ENCODE results near the gene CDH8.

CDH8 gene

DNA sequence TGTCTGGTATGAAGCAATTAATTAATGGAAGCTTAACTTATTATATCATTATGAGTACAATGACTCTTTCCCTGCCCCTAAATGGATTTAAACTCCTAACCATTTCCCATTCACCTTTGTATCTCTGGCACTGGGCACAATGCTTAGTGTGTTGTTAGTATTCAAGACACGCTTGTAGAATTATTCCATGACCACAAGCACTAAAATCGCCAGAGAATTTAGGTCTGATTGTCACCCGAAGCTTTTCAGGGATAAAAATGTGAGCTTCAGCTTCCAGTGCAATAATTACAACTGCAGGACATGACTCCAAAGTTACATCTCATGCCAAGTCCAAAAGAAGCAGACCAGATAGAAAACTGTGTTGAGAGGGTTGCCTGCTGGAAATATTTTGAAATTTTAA, 101.6 kb downstream of the CDH8 start:
- no peak overlapping the region for H2BK120ac ChIP-seq (ENCODE audit: low read depth, low read length)
- no peak overlapping the region for H3K18ac ChIP-seq (ENCODE audit: low read depth in 1 of 2, low read length in 2 of 2)
- H3K4ac ChIP-seq (ENCODE audit: low read depth in 1 of 2, low read length in 2 of 2): no peak overlapping the region
- no peak overlapping the region for H3K4me3 ChIP-seq (ENCODE audit: insufficient read depth in 1 of 2, low read depth in 1 of 2, low read length in 2 of 2)
- H3K27ac ChIP-seq (ENCODE audit: low read length, poor library complexity, severe bottlenecking): no peak overlapping the region
- no peak overlapping the region for H2AK5ac ChIP-seq (ENCODE audit: low read length, severe bottlenecking)
- no peak overlapping the region for H3K14ac ChIP-seq (ENCODE audit: low read length in 2 of 2)
- no peak overlapping the region for H3K4me2 ChIP-seq (ENCODE audit: low read length, poor library complexity, severe bottlenecking)
- H4K8ac ChIP-seq (ENCODE audit: low read length): no peak overlapping the region
- DNase-seq: no peak
- H4K91ac ChIP-seq (ENCODE audit: low read length): no peak overlapping the region
- no peak overlapping the region for H2BK15ac ChIP-seq (ENCODE audit: low read depth, poor library complexity, severe bottlenecking)
- H3K9me3 ChIP-seq (ENCODE audit: control insufficient read depth, low read length): no peaks in the 10 kb centered on the region
- no peaks in the 10 kb centered on the region for H3K36me3 ChIP-seq (ENCODE audit: control insufficient read depth in 1 of 2, insufficient read depth in 2 of 2, low read depth in 1 of 2, low read length in 2 of 2)
- no peaks in the 10 kb centered on the region for H3K27me3 ChIP-seq (ENCODE audit: control insufficient read depth in 1 of 2, insufficient read depth in 1 of 2, low read length in 2 of 2)
- no peaks in the 10 kb centered on the region for H3K79me1 ChIP-seq (replicated peaks; ENCODE audit: low read length, poor library complexity, severe bottlenecking)
- WGBS: 95% methylated on average over 3 of the region's 3 CpGs
- no peak overlapping the region for H2AFZ ChIP-seq (ENCODE audit: low read depth, low read length)
- no peak overlapping the region for H3K9ac ChIP-seq (ENCODE audit: low read length)
- no peak overlapping the region for H2BK5ac ChIP-seq (ENCODE audit: low read depth, low read length, poor library complexity, severe bottlenecking)
- no peak overlapping the region for H3K23ac ChIP-seq (ENCODE audit: low read length in 2 of 2)
- H2BK12ac ChIP-seq (ENCODE audit: low read length in 2 of 2): no peak overlapping the region
- no peaks in the 10 kb centered on the region for H3K4me1 ChIP-seq (ENCODE audit: control insufficient read depth, insufficient read depth, low read depth, low read length)

DNA sequence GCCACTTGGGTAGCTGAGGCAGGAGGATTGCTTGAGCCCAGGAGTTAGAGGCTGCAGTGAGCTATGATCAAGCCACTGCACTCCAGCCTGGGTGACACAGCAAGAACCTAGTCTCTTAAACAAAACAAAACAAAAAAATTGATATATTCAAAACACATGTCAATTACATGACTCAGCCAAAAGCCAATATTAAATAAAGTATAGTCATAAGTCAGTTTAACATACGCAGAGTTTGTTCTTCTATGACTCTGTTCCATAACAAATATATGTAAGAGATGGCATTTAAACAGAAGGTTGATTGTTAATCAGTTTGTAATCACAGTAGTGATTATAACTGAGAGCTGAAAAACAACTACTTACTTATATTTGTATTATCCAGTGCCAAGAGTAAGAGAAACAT, 106.5 kb downstream of the CDH8 start:
- no peak overlapping the region for H2BK120ac ChIP-seq (ENCODE audit: low read depth, low read length)
- WGBS: 100% methylated on average over 1 of the region's 1 CpG
- no peak overlapping the region for H2BK5ac ChIP-seq (ENCODE audit: low read depth, low read length, poor library complexity, severe bottlenecking)
- H2AK5ac ChIP-seq (ENCODE audit: low read length, severe bottlenecking): no peak overlapping the region
- no peak overlapping the region for H3K4me3 ChIP-seq (ENCODE audit: insufficient read depth in 1 of 2, low read depth in 1 of 2, low read length in 2 of 2)
- no peak overlapping the region for H3K23ac ChIP-seq (ENCODE audit: low read length in 2 of 2)
- H3K18ac ChIP-seq (ENCODE audit: low read depth in 1 of 2, low read length in 2 of 2): no peak overlapping the region
- H4K91ac ChIP-seq (ENCODE audit: low read length): no peak overlapping the region
- DNase-seq: no peak
- H2AFZ ChIP-seq (ENCODE audit: low read depth, low read length): no peak overlapping the region
- no peak overlapping the region for H3K9ac ChIP-seq (ENCODE audit: low read length)
- H3K4me2 ChIP-seq (ENCODE audit: low read length, poor library complexity, severe bottlenecking): no peak overlapping the region
- H3K14ac ChIP-seq (ENCODE audit: low read length in 2 of 2): no peak overlapping the region
- H2BK12ac ChIP-seq (ENCODE audit: low read length in 2 of 2): no peak overlapping the region
- H3K4ac ChIP-seq (ENCODE audit: low read depth in 1 of 2, low read length in 2 of 2): no peak overlapping the region
- no peak overlapping the region for H3K27ac ChIP-seq (ENCODE audit: low read length, poor library complexity, severe bottlenecking)
- no peak overlapping the region for H2BK15ac ChIP-seq (ENCODE audit: low read depth, poor library complexity, severe bottlenecking)
- no peaks in the 10 kb centered on the region for H3K36me3 ChIP-seq (ENCODE audit: control insufficient read depth in 1 of 2, insufficient read depth in 2 of 2, low read depth in 1 of 2, low read length in 2 of 2)
- no peaks in the 10 kb centered on the region for H3K79me1 ChIP-seq (replicated peaks; ENCODE audit: low read length, poor library complexity, severe bottlenecking)
- no peaks in the 10 kb centered on the region for H3K9me3 ChIP-seq (ENCODE audit: control insufficient read depth, low read length)
- no peak overlapping the region for H4K8ac ChIP-seq (ENCODE audit: low read length)
- H3K27me3 ChIP-seq (ENCODE audit: control insufficient read depth in 1 of 2, insufficient read depth in 1 of 2, low read length in 2 of 2): no peaks in the 10 kb centered on the region
- peaks cover 2% of the 10 kb centered on the region for H3K4me1 ChIP-seq (ENCODE audit: control insufficient read depth, insufficient read depth, low read depth, low read length)

DNA sequence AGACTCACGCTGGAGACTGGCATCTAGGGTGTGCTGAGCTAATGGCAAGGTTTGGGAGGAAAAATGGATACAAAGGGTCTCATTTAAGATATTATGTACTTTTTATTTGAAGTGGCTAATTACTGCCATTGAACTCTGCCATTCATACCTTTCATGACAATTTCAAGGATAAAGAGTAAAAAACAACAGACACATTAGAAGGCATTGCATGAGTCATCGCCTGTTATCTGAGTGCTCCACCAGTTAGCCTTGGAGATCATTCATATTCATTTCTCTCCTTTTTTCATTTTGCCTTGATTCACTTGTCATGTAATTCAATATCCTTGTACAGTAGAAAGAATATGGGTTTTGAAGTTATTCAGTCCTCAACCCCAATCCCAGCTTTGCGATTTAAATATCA, 109.5 kb downstream of the CDH8 start:
- Histone ChIP-seq H3K4ac (ENCODE audit: low read depth in 1 of 2, low read length in 2 of 2) (no peak overlapping the region), H3K9me3 (ENCODE audit: control insufficient read depth, low read length) (no peaks in the 10 kb centered on the region), H3K4me2 (ENCODE audit: low read length, poor library complexity, severe bottlenecking) (no peak overlapping the region), H2AFZ (ENCODE audit: low read depth, low read length) (no peak overlapping the region), H4K8ac (ENCODE audit: low read length) (no peak overlapping the region), H3K4me1 (ENCODE audit: control insufficient read depth, insufficient read depth, low read depth, low read length) (peaks cover 2% of the 10 kb centered on the region), H3K27me3 (ENCODE audit: control insufficient read depth in 1 of 2, insufficient read depth in 1 of 2, low read length in 2 of 2) (no peaks in the 10 kb centered on the region), H3K4me3 (ENCODE audit: insufficient read depth in 1 of 2, low read depth in 1 of 2, low read length in 2 of 2) (no peak overlapping the region), H3K23ac (ENCODE audit: low read length in 2 of 2) (no peak overlapping the region), H2BK12ac (ENCODE audit: low read length in 2 of 2) (no peak overlapping the region), H2BK15ac (ENCODE audit: low read depth, poor library complexity, severe bottlenecking) (no peak overlapping the region), H2AK5ac (ENCODE audit: low read length, severe bottlenecking) (no peak overlapping the region), H3K27ac (ENCODE audit: low read length, poor library complexity, severe bottlenecking) (no peak overlapping the region), H2BK5ac (ENCODE audit: low read depth, low read length, poor library complexity, severe bottlenecking) (no peak overlapping the region), H3K36me3 (ENCODE audit: control insufficient read depth in 1 of 2, insufficient read depth in 2 of 2, low read depth in 1 of 2, low read length in 2 of 2) (no peaks in the 10 kb centered on the region), H3K9ac (ENCODE audit: low read length) (no peak overlapping the region), H3K18ac (ENCODE audit: low read depth in 1 of 2, low read length in 2 of 2) (no peak overlapping the region), H3K79me1 (replicated peaks; ENCODE audit: low read length, poor library complexity, severe bottlenecking) (no peaks in the 10 kb centered on the region), H2BK120ac (ENCODE audit: low read depth, low read length) (no peak overlapping the region), H4K91ac (ENCODE audit: low read length) (no peak overlapping the region), H3K14ac (ENCODE audit: low read length in 2 of 2) (no peak overlapping the region)
- WGBS: 88% methylated on average over 2 of the region's 3 CpGs
- no peak for DNase-seq

DNA sequence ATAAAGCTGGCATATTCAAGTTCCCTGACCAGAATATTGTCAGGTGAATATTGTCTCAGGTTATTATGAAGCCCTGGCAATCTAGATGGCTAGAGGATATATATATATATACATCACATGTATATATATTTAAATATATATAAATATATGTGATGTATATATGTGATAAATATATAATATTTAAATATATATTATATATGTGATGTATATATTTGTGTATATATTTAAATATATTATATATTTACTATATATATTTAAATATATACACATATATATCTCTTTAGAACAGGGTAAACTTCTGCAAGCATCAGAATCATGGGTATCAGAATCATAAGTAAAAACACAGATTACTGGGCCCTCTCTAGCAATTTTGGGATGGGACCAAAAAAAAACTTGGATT, 112.6 kb downstream of the CDH8 start:
- H4K8ac ChIP-seq (ENCODE audit: low read length): no peak overlapping the region
- H3K4me3 ChIP-seq (ENCODE audit: insufficient read depth in 1 of 2, low read depth in 1 of 2, low read length in 2 of 2): no peak overlapping the region
- no peak overlapping the region for H3K27ac ChIP-seq (ENCODE audit: low read length, poor library complexity, severe bottlenecking)
- H2AK5ac ChIP-seq (ENCODE audit: low read length, severe bottlenecking): no peak overlapping the region
- no peak overlapping the region for H3K14ac ChIP-seq (ENCODE audit: low read length in 2 of 2)
- no peak for DNase-seq
- H3K4ac ChIP-seq (ENCODE audit: low read depth in 1 of 2, low read length in 2 of 2): no peak overlapping the region
- H3K79me1 ChIP-seq (replicated peaks; ENCODE audit: low read length, poor library complexity, severe bottlenecking): no peaks in the 10 kb centered on the region
- no peak overlapping the region for H3K23ac ChIP-seq (ENCODE audit: low read length in 2 of 2)
- no peak overlapping the region for H2BK120ac ChIP-seq (ENCODE audit: low read depth, low read length)
- no peak overlapping the region for H2AFZ ChIP-seq (ENCODE audit: low read depth, low read length)
- no peak overlapping the region for H2BK15ac ChIP-seq (ENCODE audit: low read depth, poor library complexity, severe bottlenecking)
- no peak overlapping the region for H3K18ac ChIP-seq (ENCODE audit: low read depth in 1 of 2, low read length in 2 of 2)
- peaks cover 2% of the 10 kb centered on the region for H3K4me1 ChIP-seq (ENCODE audit: control insufficient read depth, insufficient read depth, low read depth, low read length)
- H3K27me3 ChIP-seq (ENCODE audit: control insufficient read depth in 1 of 2, insufficient read depth in 1 of 2, low read length in 2 of 2): no peaks in the 10 kb centered on the region
- H3K9me3 ChIP-seq (ENCODE audit: control insufficient read depth, low read length): no peaks in the 10 kb centered on the region
- no peak overlapping the region for H3K4me2 ChIP-seq (ENCODE audit: low read length, poor library complexity, severe bottlenecking)
- H2BK5ac ChIP-seq (ENCODE audit: low read depth, low read length, poor library complexity, severe bottlenecking): no peak overlapping the region
- H2BK12ac ChIP-seq (ENCODE audit: low read length in 2 of 2): no peak overlapping the region
- H3K9ac ChIP-seq (ENCODE audit: low read length): no peak overlapping the region
- no peak overlapping the region for H4K91ac ChIP-seq (ENCODE audit: low read length)
- no peaks in the 10 kb centered on the region for H3K36me3 ChIP-seq (ENCODE audit: control insufficient read depth in 1 of 2, insufficient read depth in 2 of 2, low read depth in 1 of 2, low read length in 2 of 2)

Data from mesenchymal stem cell (in vitro differentiated cells and primary cell).